Stimulated activated CD8-positive, alpha-beta memory T cell treated with anti-CD3 and anti-CD28 coated beads, Interleukin-4, amount 100 ng/mL, for 4 hours (primary cell): ENCODE data around the gene ENDOG.
"Not testable (repeated sequence)": the region's sequence is repeated elsewhere in the genome, so short reads cannot be mapped to it uniquely, and the experiment has no call there.

Source experiments
- DNase-seq, 2 donors: peaks; one replicate each; pipeline ENCODE4 v3.0.0-alpha.2; 2020; ENCODE audit warnings: low read depth in 2 of 2, low spot score in 1 of 2

Gene ENDOG

DNA sequence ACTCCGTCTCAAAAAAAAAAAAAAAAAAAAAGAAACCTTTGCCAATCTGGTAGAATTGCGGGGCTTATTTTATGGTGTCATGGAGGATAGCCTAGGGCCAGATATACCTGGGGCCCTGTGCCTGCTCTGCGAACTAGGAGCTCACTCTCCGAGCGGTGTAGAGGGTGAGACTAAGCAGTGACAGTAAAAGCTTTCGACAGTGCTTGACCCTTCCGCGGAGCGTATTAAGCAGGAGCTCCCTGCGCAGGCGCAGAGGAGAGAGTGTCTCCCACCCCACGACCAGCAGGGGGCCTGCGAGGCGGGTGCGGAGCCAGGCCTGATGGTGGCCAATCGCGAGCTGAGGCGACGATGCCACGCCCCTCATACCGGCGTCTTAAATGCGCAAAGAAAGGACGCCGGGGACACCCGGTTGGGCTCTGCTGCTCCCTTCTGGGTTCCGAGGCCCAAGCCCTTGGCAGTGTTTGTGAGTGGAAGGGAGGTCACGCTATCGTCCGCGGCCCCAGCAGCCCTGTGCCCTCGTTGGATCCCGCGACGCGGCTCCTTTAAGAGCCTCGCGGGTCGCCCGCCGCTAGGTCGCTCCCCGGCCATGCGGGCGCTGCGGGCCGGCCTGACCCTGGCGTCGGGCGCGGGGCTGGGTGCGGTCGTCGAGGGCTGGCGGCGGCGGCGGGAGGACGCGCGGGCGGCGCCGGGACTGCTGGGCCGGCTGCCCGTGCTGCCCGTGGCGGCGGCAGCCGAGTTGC, at the start of gene ENDOG:
Gene ENDOG, plus strand, starts transcription at position 402 of the 740 bp plus-strand sequence. Its CDS starts 185 bp downstream, at position 587.
- DNase-seq = peak; percentile 94 to 95

DNA sequence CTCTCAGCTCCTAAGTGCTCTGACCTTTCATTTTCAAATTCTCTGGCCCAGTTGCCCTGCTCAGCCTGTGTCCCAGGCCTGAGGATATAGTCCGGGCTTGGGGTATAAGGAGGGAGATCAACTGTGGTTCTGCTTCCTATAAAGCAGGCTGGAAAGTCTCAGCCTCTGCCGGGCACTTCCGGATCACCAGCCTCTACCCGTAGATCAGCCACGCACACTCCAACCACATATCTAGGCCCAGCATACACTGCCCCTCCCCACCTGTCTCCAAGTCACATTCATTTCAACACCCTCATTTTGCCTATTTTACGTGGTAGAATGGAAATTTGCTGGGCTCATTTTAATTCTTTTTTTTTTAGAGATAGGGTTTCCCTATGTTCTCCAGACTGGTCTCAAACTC, 49.7 kb upstream of the ENDOG start:
- DNase-seq = no peak

DNA sequence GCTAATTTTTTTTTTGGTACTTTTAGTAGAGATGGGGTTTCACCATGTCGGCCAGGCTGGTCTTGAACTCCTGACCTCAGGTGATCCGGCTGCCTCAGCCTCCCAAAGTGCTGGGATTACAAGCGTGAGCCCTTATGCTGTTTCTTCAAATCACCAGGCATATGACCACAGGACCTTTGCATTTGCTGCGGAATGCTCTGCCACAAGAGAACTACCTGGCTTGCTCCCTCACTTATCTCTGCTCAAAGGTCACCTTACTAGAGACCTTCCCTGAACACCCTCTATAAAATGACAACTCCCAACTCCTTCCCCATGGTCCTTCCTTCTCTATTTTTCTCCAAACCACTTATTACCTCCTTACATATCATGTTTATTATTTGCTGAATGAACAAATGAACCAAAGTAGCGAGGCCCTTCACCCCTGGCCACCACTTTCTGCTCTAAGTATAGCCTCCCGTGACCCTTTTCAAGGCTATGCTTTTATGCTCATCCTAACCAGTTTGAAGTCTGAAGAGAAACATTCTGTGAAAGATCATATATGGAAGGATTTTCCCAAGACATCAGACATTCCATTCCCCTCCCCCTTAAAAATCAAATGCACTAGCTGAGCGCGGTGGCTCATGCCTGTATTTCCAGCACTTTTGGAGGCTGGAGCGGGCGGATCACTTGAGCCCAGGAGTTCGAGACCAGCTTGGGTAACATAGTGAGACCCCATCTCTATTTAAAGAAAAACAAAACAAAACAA, 47.8 kb upstream of the ENDOG start:
- no peak for DNase-seq

DNA sequence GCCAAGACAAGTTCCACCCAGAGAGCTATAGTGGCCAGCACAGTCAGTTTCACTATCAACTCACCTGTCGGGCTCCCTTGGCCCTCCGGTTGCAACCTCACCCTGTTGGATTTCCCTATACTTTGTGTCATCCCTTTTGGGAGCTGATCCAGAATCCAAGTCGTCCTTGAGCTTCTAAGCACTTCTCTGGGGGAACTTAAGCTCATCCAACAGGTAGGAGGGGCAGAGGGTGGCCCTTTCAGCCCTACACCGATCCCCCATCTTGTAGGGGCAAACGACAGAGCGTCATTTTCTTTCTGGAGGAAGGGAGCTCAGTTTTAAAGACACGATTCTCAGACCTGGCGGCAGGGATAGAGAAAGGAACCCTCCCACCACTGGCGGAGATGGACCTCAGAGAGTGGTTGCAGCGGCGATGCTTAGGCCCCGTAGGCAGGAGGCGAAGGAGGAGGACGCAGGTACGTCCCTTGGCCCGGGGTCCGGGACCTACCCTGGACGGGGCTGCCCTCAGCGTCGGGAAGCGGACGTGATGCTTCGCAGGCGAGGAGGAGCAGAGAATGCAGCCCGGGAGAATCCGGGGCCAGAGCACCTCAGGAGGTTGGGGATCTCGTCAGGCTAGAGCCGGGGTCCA, 47.1 kb upstream of the ENDOG start:
- no peak for DNase-seq

DNA sequence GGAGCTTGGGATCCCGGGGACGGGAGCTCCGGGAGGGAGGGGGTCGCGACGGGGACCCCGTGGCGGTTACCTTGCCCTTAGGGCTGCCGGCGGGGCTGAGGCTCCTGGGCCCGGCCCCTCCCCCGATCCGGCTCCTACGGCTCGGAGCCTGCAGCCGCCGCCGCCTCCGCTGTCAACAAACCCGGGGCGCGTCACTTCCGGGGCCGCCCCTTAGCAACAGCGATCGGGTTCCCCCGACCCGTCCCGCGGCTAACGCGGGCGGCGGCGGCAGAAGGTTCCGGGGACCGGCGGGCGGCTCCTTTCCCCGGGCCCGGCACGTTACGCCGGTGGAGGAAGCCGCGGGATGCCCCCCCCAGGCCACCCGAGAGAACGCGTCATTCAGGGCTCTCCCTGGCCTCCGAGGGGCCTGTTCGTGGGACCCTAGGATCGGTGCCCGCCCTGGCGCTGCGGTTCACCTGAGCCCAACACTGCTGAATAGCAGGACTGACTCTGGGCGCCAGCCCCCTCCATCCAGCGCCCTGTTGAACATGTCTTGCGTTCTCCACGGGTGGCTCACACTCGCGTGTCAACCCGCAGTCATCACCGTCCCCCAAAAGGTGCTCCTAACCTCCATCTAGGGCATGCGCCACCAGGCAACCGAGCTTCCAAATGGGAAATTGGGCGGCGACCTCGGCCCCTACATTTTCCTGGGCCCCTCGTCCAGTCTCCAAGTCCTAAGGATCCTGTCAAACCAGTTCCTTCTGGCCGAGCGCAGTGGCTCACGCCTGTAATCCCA, 46.4 kb upstream of the ENDOG start, which contains the start of gene ZER1:
Gene ZER1, minus strand, starts transcription at position 183 of the 775 bp plus-strand sequence. CDS start 16,362 bp downstream, outside the sequence.
- DNase-seq = peak; percentile 87 to 89

DNA sequence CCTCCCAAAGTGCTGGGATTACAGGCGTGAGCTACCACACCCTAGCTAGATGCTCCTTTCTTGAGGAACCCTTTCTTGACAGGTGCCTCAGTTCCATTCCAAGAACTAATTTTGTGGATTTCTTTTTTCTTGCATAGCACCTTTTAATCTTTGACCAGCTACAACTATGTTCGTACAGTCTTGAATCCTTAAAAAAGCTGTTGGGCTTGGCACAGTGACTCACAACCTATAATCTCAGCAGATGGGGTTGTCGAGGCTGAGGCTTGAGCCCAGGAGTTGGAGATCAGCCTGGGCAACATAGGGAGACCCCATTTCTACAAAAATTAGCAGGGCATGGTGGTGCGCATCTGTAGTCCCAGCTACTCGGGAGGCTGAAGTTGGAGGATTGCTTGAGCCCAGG, 45.3 kb upstream of the ENDOG start:
- DNase-seq = no peak

DNA sequence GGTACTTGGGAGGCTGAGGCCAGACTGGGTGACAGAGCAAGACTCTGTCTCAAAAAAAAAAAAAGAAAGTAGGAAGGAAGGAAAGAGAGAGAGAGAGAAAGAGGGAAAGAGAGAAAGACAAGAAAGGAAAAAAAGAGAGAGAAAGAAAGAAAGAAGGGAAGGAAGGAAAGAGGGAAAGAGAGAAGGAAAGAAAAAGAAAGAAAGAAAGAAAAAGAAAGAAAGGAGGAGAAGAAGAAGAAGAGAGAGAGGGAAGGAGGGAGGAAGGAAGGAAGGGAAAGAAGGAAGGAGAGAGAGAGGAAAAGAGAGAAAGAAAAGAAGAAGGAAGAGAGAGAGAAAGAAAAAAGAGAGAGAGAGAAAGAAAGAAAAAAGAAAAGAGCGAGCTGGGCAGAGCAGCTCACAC, 43.5 kb upstream of the ENDOG start:
- DNase-seq = no peak

DNA sequence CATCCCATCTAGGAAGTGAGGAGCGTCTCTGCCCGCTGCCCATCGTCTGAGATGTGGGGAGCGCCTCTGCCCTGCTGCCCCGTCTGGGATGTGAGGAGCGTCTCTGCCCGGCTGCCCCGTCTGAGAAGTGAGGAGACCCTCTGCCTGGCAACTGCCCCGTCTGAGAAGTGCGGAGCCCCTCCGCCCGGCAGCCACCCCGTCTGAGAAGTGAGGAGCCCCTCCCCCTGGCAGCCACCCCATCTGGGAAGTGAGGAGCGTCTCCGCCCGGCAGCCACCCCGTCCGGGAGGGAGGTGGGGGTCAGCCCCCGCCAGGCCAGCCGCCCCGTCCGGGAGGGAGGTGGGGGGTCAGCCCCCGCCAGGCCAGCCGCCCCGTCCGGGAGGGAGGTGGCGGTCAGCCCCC, 38.2 kb upstream of the ENDOG start:
- DNase-seq = not testable (repeated sequence)

DNA sequence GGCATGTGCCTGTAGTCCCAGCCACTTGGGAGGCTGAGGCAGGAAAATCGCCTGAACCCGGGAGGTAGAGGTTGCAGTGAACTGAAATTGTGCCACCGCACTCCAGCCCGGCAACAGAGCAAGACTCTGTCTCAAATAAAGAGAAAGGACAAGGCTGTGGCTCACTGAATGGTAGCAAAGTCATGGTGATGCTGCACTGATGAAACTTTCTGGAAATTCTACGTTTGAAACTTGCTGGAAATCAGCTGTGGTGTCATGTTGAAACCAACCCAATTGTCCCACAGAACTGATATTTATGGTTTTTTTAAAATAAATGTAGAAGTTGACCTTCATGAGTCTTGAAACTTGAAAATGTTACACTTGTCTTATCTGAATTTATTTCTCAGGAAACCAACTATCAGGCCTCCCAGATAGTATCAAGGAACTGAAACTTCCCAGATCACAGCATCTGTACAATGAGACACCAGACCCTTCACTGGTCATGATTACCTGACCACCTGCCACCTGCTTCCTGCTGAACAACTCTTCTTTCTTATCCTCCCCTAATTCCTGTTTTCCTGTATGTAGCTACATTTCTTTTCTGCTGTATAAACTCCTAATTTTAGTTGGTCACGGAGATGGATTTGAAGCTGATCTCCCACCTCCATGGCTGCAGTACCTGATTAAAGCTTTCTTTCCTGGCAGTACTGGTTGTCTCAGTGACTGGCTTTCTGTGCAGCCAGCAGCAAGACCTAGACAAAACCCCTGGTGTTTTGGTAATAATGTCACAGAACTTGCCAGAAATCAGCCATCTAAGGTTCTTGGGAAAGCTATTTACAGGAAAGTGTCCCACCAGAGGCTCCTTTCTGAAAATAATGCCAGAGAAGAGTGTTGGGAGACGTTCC, 36.9 kb upstream of the ENDOG start:
- no peak for DNase-seq

DNA sequence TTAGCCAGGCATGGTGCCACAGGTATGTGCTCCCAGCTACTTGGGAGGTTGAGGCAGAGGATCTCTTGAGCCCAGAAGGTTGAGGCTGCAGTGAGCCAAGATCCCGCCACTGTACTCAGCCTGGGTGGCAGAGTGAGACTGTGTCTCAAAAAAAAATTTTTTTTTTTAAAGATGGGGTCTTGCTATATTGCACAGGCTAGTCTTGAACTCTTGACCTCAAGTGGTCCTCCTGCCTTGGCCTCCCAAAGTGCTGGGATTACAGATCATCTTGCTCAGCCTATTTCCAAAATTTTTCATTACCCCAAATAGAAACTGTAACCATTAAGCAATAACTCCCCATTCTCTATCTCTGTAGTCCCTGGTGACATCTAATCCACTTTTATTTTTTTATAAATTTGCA, 35.6 kb upstream of the ENDOG start:
- no peak for DNase-seq

DNA sequence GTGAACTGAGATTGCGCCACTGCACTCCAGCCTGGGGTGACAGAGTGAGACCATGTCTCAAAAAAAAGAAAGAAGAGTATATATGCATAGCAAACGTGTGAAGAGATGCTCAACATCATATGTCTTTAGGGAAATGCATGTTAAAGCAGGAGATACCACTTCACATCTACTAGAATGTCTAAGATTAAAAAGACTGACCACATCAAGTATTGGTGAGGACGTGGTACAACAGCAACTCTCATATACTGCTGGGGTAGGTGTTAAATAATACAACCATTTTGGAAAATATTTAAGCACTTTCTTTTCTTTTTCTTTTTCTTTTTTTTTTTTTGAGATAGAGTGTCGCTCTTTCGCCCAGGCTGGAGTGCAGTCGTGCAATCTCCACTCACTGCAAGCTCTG, 32.9 kb upstream of the ENDOG start:
- DNase-seq = no peak

DNA sequence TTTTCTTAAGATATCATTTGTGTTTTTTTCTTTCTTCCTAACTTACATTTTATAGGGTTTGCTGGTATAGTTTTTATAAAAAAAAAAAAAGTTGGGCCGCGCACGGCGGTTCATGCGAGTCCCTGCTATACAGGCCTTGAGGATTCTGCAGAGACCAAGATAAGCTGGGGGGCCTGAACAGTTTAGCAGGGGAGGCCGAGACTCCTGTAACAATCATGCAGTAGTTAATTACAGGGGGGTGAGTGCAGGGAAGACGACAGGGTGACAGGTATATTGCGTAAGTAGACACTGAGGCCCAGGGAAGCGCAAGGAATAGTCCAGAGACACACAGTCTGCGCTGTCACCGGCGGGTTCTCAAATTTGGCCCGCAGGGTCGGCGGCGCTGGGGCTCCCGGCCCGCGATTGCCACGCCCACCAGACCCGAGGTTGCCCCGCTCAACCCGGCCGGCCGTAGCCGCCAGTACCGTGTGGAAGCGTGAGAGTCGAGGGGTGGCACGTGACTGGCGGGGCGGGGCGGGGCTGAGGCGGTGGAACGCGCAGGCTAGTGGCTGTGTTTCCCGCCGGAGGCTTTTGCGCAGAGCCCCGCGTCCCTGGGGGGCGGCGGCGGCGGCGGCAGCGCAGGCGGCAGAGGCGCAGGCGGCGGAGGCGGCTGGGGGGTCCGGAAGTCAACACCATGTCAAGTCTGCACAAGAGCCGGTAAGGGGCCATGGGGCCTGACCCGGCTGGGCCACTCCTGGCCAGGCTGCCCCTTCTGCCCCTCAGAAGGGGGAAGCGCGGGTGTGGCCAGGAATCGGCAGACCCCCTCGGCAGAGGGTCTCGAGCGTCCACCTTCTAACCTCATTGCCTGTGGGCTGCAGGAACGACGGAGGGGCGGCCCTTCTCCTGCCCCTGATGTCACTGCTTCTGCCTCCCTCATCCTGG, 31.4 kb upstream of the ENDOG start, which contains the start of gene TBC1D13:
Gene TBC1D13, plus strand, starts transcription at position 573 of the 921 bp plus-strand sequence. Its CDS starts 101 bp downstream, at position 674.
- DNase-seq = peak; percentile 76 to 84

DNA sequence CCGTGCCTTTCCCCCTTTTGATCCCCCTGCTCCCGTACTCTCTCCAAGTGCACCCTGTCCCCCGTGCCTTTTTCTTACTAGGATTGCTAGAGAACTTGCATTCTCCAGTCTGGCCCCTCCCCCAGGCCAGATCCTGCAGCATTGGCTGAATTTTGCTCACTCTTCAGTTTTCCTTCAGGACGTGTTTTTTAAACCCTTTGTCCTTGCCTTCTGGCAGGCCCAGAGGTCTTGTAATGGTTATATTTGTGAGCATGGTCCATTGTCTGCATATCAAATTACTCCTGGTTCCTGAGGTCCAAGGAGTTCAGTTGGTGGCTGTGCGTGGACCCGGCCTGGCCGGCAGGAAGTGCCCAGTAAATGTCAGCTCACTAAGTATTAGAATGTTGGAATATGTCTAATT, 30.6 kb upstream of the ENDOG start:
- DNase-seq = no peak

DNA sequence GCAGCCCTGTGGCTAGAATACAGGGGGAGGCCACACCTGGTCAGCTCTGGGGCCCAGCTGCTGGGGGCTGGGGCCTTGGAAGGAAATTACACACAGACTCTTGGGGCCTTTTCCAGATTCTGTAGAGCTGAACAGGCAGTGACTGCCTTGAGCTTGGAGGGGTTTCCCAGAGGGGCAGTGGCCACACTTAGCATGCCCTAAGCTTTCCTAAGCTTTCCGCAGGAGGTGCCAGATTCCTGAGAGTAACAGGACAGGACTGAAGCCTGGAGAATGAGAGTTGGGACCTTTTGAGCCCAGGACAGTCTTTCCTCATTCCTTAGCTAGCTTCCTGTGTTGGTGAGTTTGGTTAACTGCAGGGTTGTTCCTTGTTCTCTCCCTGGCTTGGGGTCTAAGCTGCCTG, 29.9 kb upstream of the ENDOG start:
- no peak for DNase-seq

DNA sequence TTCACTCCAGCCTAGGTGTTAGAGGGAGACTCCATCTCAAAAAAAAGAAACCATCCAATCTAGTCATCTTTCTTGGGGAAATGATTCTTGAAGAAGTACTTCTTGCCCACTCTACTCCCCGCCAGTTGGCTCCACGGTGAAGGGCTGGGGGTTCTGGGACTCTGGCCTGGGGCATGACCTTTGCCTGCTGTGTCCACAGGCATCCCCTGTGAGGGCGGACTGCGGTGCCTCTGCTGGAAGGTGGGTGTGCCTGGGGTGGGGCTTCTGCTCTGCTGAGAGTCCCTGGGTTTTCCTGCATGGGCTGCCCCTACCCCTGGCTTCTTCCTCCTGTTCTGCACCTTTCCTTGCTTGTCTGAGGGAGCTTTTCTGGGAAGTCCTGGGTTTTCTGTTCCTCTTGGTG, 27.8 kb upstream of the ENDOG start:
- no peak for DNase-seq

DNA sequence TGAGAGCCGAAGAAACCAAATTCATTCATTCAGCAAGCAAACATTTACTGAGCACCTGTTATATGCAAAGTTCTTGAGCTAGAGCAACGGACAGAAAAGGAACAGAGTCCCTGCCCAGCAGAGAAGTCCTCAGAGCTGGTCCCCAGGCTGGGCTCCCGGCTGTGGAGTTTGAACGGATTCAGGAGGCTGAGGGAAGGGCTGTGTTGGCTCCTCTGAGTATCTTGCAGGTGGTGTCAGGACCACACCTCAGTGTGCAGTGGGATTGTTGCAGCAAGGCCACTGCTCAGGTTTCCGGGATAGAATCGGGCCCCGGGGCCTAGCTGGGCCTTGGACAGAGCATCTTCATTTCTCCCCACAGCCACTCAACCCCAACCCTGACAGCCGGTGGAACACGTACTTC, 26.2 kb upstream of the ENDOG start:
- no peak for DNase-seq

DNA sequence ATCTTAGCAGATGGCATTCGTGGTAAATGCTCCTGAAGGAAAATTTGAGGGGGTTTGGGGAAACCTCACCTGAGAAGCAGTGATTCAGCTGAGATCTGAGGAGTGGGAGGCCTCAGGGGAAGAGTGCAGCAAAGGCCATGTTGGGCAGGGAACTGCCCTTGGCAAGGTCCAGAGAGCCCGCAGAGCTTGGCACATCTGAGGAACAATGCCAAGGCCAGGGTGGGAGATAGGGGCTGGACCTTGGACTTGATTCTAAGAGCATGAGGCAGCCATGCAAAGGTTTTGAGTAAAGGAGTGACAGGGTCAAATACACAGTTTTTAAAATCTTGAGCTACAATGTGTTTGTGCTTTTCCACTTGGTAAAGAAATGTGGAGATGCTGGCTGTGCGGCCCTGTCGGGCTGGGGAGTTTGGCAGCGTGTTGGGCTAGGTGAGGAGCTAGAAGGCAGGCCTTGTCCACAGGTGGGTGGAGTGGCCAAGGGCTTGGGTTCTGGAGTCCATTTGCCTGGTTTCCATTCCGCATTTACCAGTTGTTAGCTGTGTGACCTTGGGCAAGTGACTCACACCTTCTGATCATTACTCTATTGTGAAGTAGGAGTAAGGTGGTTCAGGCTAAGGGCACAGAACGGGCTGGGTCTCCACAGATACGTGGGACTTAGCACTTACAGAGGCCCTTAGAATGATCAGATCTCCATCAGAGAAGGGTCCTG, 25.2 kb upstream of the ENDOG start:
- DNase-seq = no peak

DNA sequence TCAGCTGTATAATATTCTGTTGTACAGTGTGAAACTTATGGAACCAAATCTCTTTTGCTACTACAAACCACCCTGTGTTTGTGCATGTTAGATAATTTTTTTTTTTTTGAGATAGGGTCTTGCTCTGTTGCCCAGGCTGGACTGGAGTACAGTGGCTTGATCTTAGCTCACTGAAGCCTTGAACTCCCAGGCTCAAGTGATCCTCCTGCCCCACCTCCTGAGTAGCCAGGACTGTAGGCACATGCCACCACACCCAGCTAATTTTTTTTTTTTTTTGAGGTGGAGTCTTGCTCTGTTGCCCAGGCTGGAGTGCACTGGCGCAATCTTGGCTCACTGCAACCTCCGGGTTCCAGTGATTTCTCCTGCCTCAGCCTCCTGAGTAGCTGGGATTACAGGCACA, 23.3 kb upstream of the ENDOG start:
- DNase-seq = not testable (repeated sequence)
